HS-27A (cell line): ENCODE data around the gene TMOD1.

Experiments used
- DNase-seq: peaks from one replicate; pipeline ENCODE4 v3.0.0-alpha.2; 2012; ENCODE audit warnings: low read depth, missing footprints

The TMOD1 gene

GRCh38 chr9:97518166-97518908 is 16.9 kb downstream of the TMOD1 start:
- no peak for DNase-seq

- no peak for DNase-seq
These were observed 17.4 kb downstream of the TMOD1 start for GRCh38 chr9:97518909-97519307.

GRCh38 chr9:97519441-97519970 is 18.0 kb downstream of the TMOD1 start:
- no peak for DNase-seq

GRCh38 chr9:97521576-97522333 is 20.3 kb downstream of the TMOD1 start:
- DNase-seq = no peak

GRCh38 chr9:97524424-97524823 is 23.0 kb downstream of the TMOD1 start:
- DNase-seq = no peak

GRCh38 chr9:97525451-97525850 is 24.0 kb downstream of the TMOD1 start:
- no peak for DNase-seq

- DNase-seq = no peak
These were observed 25.6 kb downstream of the TMOD1 start for GRCh38 chr9:97526895-97527575.

GRCh38 chr9:97527626-97528528 is 26.4 kb downstream of the TMOD1 start:
- DNase-seq = no peak

- no peak for DNase-seq
These were observed 27.2 kb downstream of the TMOD1 start for GRCh38 chr9:97528529-97529230.

- DNase-seq = no peak
These were observed 28.1 kb downstream of the TMOD1 start for GRCh38 chr9:97529363-97530076.

- no peak for DNase-seq
These were observed 30.5 kb downstream of the TMOD1 start for GRCh38 chr9:97531888-97532376.

- DNase-seq = no peak
These were observed 32.7 kb downstream of the TMOD1 start for GRCh38 chr9:97534185-97534584.

GRCh38 chr9:97534961-97535594 is 33.6 kb downstream of the TMOD1 start:
- no peak for DNase-seq

- no peak for DNase-seq
These were observed 34.3 kb downstream of the TMOD1 start for GRCh38 chr9:97535771-97536170.

- no peak for DNase-seq
These were observed 35.0 kb downstream of the TMOD1 start for GRCh38 chr9:97536480-97536879.

GRCh38 chr9:97543561-97543960 is 42.1 kb downstream of the TMOD1 start:
- no peak for DNase-seq

- no peak for DNase-seq
These were observed 44.0 kb downstream of the TMOD1 start for GRCh38 chr9:97545486-97545885.

GRCh38 chr9:97547098-97547829 is 45.8 kb downstream of the TMOD1 start:
- no peak for DNase-seq

- DNase-seq = no peak
These were observed 46.9 kb downstream of the TMOD1 start for GRCh38 chr9:97548379-97548778.
